MM.1S (cell line): Measurements from ENCODE around the gene PLA2G15.

Source experiments
- DNase-seq: peaks from one replicate; pipeline ENCODE4 v3.0.0-alpha.2; 2015
- H2AFZ ChIP-seq: fragments of 300-600 bp; sonication (generic); 2 replicates; pipeline ENCODE4 v1.6.0; 2016; ENCODE audit warnings: antibody characterized with exemption, low read length
- H3F3A ChIP-seq: fragments of 300-600 bp; sonication (generic); 2 replicates; pipeline ENCODE4 v1.6.1; 2016; ENCODE audit warnings: mild to moderate bottlenecking, antibody characterized with exemption, low read length, moderate library complexity, mixed read lengths; ENCODE audit not compliant: insufficient read depth
- H3K27ac ChIP-seq: fragments of 300-600 bp; sonication (generic); 2 replicates; pipeline ENCODE4 v1.5.1; 2016; ENCODE audit warnings: mild to moderate bottlenecking, low read length
- H3K27me3 ChIP-seq: fragments of 300-600 bp; sonication (generic); replicated peaks from 2 replicates; pipeline ENCODE4 v1.6.0; 2016; ENCODE audit warnings: low read length; ENCODE audit not compliant: insufficient read depth
- H3K36me3 ChIP-seq: fragments of 300-600 bp; sonication (generic); replicated peaks from 2 replicates; pipeline ENCODE4 v1.6.1; 2016; ENCODE audit warnings: mild to moderate bottlenecking, low read length, mixed read lengths; ENCODE audit not compliant: insufficient read depth
- H3K4me1 ChIP-seq: fragments of 300-600 bp; sonication (generic); 2 replicates; pipeline ENCODE4 v1.6.1; 2016; ENCODE audit warnings: low read length, mixed read lengths
- H3K4me2 ChIP-seq: fragments of 300-600 bp; sonication (generic); 2 replicates; pipeline ENCODE4 v1.6.0; 2016; ENCODE audit warnings: low read depth, low read length
- H3K4me3 ChIP-seq: fragments of 300-600 bp; sonication (generic); 2 replicates; pipeline ENCODE4 v1.5.1; 2016; ENCODE audit warnings: low read length, mixed read lengths
- H3K79me2 ChIP-seq: fragments of 300-600 bp; sonication (generic); 2 replicates; pipeline ENCODE4 v1.6.1; 2016; ENCODE audit warnings: mixed run types, low read length, mixed read lengths
- H3K9ac ChIP-seq: fragments of 300-600 bp; sonication (generic); 2 replicates; pipeline ENCODE4 v1.6.1; 2016; ENCODE audit warnings: low read length, mixed read lengths
- H3K9me2 ChIP-seq: fragments of 300-600 bp; sonication (generic); replicated peaks from 2 replicates; pipeline ENCODE4 v1.6.1; 2016; ENCODE audit warnings: mild to moderate bottlenecking, low read length, mixed read lengths; ENCODE audit not compliant: insufficient read depth
- H3K9me3 ChIP-seq: fragments of 300-600 bp; sonication (generic); replicated peaks from 2 replicates; pipeline ENCODE4 v1.6.1; 2016; ENCODE audit warnings: mild to moderate bottlenecking, low read length, mixed read lengths; ENCODE audit not compliant: insufficient read depth
- H4K20me1 ChIP-seq: fragments of 300-600 bp; sonication (generic); 2 replicates; pipeline ENCODE4 v1.6.1; 2016; ENCODE audit warnings: mild to moderate bottlenecking, low read length, moderate library complexity, mixed read lengths; ENCODE audit not compliant: insufficient read depth
- CTCF ChIP-seq: fragments of 300-600 bp; sonication (generic); IDR thresholded peaks from 2 replicates; pipeline ENCODE4 v1.5.1; 2016; ENCODE audit warnings: antibody characterized with exemption, low read length, mixed read lengths
- EZH2 ChIP-seq: fragments of 300-600 bp; sonication (generic); optimal IDR thresholded peaks from 2 replicates; pipeline ENCODE3; 2017; ENCODE audit warnings: low read depth, mild to moderate bottlenecking, antibody characterized with exemption, low read length, mixed read lengths
- EZH2phosphoT487 ChIP-seq: fragments of 300-600 bp; sonication (generic); IDR thresholded peaks from 2 replicates; pipeline ENCODE4 v1.6.1; 2018; ENCODE audit warnings: antibody characterized with exemption, low read length

The PLA2G15 gene

DNA sequence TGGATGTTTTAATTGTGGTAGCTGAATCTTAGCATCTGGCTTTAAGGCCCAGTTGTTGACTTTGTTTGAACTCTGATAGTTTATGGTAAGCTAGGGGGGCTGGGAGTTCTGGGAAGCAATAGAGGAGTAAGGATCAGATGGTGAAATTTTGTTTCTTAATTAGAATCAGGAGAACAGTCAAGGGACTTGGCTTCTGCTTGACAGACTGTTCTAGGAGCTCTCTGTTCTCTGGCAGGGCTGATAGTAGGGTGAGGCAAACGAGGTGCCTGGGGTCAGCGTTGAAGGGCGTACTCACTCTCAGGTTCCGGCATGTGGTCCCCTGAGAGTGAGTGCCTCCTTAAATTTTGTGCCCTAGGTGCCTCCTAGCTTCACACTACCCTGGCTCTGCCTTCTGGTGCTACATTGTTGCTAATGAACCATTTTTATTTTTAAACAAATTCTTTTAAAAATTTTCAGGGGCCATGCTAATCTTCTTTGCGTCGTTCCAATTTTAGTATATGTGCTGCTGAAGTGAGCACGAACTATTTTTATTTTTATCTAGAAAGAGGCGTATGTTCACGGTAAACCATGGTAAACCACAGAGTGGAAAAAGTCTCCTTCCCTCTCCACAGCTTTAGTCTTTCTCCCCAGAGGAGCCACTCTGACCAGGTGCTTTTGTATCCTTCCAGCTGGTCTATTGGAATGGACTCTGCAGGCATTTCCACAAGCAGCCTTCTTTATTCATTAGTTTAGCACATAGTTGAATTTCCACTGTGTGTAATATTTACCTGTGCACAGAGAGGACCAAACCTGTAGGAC is 38.8 kb downstream of the PLA2G15 start:
- Histone ChIP-seq H3K4me3 (peak overlapping the region; percentile 30), H3K27me3 (no peaks in the 10 kb centered on the region), H3K79me2 (peaks cover 74% of the 10 kb centered on the region), H3K4me2 (peak overlapping the region; percentile 98), H4K20me1 (no peaks in the 10 kb centered on the region), H2AFZ (no peak overlapping the region), H3F3A (peaks cover 52% of the 10 kb centered on the region), H3K9me2 (no peaks in the 10 kb centered on the region), H3K9ac (peak overlapping the region; percentile 56), H3K36me3 (0 out of 2 replicates have a peak, but pooled peaks cover 9% of the 10 kb centered on the region), H3K27ac (peak overlapping the region; percentile 94), H3K4me1 (peaks cover 70% of the 10 kb centered on the region), H3K9me3 (no peaks in the 10 kb centered on the region)
- peak; percentile 73 for DNase-seq
- TF ChIP-seq EZH2phosphoT487 (no peak), CTCF (no peak), EZH2 (no peak)

GRCh38 chr16:68284847-68285246 is 39.7 kb downstream of the PLA2G15 start:
- peaks cover 52% of the 10 kb centered on the region for H3F3A ChIP-seq
- H3K9me2 ChIP-seq, result no peaks in the 10 kb centered on the region
- H3K36me3 ChIP-seq, result 0 out of 2 replicates have a peak, but pooled peaks cover 9% of the 10 kb centered on the region
- H3K4me3 ChIP-seq, result peak overlapping the region; percentile 30
- no peak overlapping the region for H2AFZ ChIP-seq
- no peak for TF ChIP-seq EZH2
- no peaks in the 10 kb centered on the region for H3K9me3 ChIP-seq
- peak; percentile 77 for DNase-seq
- peak overlapping the region; percentile 56; the same call in 1 of the 2 replicates for H3K9ac ChIP-seq
- peak overlapping the region; percentile 98 for H3K4me2 ChIP-seq
- H3K79me2 ChIP-seq, result peaks cover 74% of the 10 kb centered on the region
- H3K27me3 ChIP-seq, result no peaks in the 10 kb centered on the region
- H3K27ac ChIP-seq, result peak overlapping the region; percentile 94
- no peaks in the 10 kb centered on the region for H4K20me1 ChIP-seq
- H3K4me1 ChIP-seq, result peaks cover 68% of the 10 kb centered on the region

DNA sequence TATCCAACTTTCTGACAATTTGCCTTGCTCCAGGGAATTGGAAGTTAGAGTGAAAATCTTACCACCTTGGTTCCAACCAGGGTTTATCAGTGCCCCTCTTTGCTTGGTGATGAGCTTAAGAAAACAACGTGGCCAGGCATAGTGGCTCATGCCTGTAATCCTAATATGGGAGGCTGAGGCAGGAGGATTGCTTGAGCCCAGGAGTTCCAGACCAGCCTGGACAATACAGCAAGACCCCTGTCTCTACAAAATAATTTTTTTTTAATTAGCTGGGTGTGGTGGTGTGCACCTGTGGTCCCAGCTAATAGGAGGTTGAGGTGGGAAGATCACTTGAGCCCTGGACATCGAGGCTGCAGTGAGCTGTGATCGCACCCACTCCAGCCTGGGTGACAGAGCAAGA is 40.5 kb downstream of the PLA2G15 start:
- Histone ChIP-seq H3K4me2 (peak overlapping the region; percentile 98), H3K9me3 (no peaks in the 10 kb centered on the region), H4K20me1 (no peaks in the 10 kb centered on the region), H3K9me2 (no peaks in the 10 kb centered on the region), H3K27ac (peak overlapping the region; percentile 94; the same call in 1 of the 2 replicates), H3K9ac (no peak overlapping the region), H3K36me3 (0 out of 2 replicates have a peak, but pooled peaks cover 9% of the 10 kb centered on the region), H3K79me2 (peaks cover 74% of the 10 kb centered on the region), H3K27me3 (no peaks in the 10 kb centered on the region), H3K4me3 (peak overlapping the region; percentile 2; the same call in 1 of the 2 replicates), H3F3A (peaks cover 55% of the 10 kb centered on the region), H3K4me1 (peaks cover 64% of the 10 kb centered on the region), H2AFZ (no peak overlapping the region)
- no peak for DNase-seq
- no peak for TF ChIP-seq EZH2
- no peak for TF ChIP-seq EZH2phosphoT487
- TF ChIP-seq CTCF, result no peak
